ENCODE data around the gene CACNA2D2.

DNA sequence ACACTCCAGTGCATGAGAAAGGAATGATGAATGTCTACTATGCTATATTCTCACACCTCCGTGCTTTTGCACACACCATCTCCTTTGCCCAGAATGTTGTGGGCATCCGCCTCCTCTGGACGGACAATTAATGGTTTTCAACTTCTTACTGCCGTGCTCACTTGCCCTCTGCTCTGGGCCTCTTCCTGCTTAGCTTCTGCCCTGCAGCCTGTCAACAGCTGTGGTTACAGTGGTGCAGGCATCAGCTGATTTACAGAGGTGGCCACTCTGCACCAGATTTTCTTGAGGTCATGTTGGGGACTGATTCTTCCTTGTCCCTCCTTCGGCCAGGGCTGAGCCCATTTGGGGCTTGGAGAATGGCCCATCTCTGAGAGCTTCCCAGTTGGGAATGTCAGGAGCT, 87.6 kb downstream of the CACNA2D2 start:
- TF ChIP-seq, protein P1, sequence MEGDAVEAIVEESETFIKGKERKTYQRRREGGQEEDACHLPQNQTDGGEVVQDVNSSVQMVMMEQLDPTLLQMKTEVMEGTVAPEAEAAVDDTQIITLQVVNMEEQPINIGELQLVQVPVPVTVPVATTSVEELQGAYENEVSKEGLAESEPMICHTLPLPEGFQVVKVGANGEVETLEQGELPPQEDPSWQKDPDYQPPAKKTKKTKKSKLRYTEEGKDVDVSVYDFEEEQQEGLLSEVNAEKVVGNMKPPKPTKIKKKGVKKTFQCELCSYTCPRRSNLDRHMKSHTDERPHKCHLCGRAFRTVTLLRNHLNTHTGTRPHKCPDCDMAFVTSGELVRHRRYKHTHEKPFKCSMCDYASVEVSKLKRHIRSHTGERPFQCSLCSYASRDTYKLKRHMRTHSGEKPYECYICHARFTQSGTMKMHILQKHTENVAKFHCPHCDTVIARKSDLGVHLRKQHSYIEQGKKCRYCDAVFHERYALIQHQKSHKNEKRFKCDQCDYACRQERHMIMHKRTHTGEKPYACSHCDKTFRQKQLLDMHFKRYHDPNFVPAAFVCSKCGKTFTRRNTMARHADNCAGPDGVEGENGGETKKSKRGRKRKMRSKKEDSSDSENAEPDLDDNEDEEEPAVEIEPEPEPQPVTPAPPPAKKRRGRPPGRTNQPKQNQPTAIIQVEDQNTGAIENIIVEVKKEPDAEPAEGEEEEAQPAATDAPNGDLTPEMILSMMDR (IDR thresholded peaks at IDR 0.05), result no peak
- no peak for TF ChIP-seq POLR2A (IDR thresholded peaks at IDR 0.05)

All from lower leg skin (tissue), 3 donors.